Measurements from ENCODE around the gene GSDME. TPM values are rescaled to one million over a fixed set of nuclear protein-coding genes. Genes with fewer than 3 reads are reported as not detected.

GSDME gene
- total RNA-seq, 2 experiments from 2014 or later, result 5.4 to 5.9 TPM

GRCh38 chr7:24778543-24779282 is 21.4 kb upstream of the GSDME start:
- CTCF ChIA-PET, result interaction anchor here (0.8 kb wide), 1 partner anchor 34 kb away, joined by 3 read pairs; no protein-coding TSS in a partner anchor
- POLR2A ChIA-PET, result no interaction called here

- POLR2A ChIA-PET, result no interaction called here
- CTCF ChIA-PET, result no interaction called here
These were observed 20.5 kb upstream of the GSDME start for GRCh38 chr7:24777806-24778205.

- CTCF ChIA-PET, result no interaction called here
- POLR2A ChIA-PET, result interaction anchor here (0.6 kb wide), 1 partner anchor 11 kb away, joined by 7 read pairs; no protein-coding TSS in a partner anchor
These were observed 16.4 kb upstream of the GSDME start for GRCh38 chr7:24773646-24774045.

GRCh38 chr7:24769851-24770250 is 12.6 kb upstream of the GSDME start:
- POLR2A ChIA-PET, result no interaction called here
- CTCF ChIA-PET, result no interaction called here

GRCh38 chr7:24769014-24769830 is 12.0 kb upstream of the GSDME start:
- CTCF ChIA-PET, result interaction anchor here (0.9 kb wide), 1 partner anchor 11 kb away, joined by 3 read pairs; no protein-coding TSS in a partner anchor
- POLR2A ChIA-PET, result no interaction called here

GRCh38 chr7:24767878-24768569 is 10.8 kb upstream of the GSDME start:
- POLR2A ChIA-PET, result no interaction called here
- CTCF ChIA-PET, result interaction anchor here (0.8 kb wide), 1 partner anchor 21 kb away, joined by 3 read pairs; no protein-coding TSS in a partner anchor

GRCh38 chr7:24764972-24765744 is 7.9 kb upstream of the GSDME start:
- ChIA-PET POLR2A (no interaction called here), CTCF (no interaction called here)

- ChIA-PET CTCF (interaction anchor here (0.6 kb wide), 1 partner anchor 52 kb away, joined by 3 read pairs; no protein-coding TSS in a partner anchor), POLR2A (no interaction called here)
These were observed 6.7 kb upstream of the GSDME start for GRCh38 chr7:24764011-24764410.

GRCh38 chr7:24763303-24763901 is 6.1 kb upstream of the GSDME start:
- ChIA-PET POLR2A (no interaction called here), CTCF (no interaction called here)

- CTCF ChIA-PET, result no interaction called here
- POLR2A ChIA-PET, result interaction anchor here (0.7 kb wide), 1 partner anchor 11 kb away, joined by 7 read pairs; no protein-coding TSS in a partner anchor
These were observed 5.5 kb upstream of the GSDME start for GRCh38 chr7:24762771-24763170.

- ChIA-PET CTCF (no interaction called here), POLR2A (no interaction called here)
These were observed 3.7 kb upstream of the GSDME start for GRCh38 chr7:24760968-24761367.

- POLR2A ChIA-PET, result no interaction called here
These were observed 515 bp downstream of the GSDME start for GRCh38 chr7:24756545-24757352.

GRCh38 chr7:24755541-24756407 is 1.5 kb downstream of the GSDME start:
- POLR2A ChIA-PET, result no interaction called here

More at GRCh38 chr7:24756545-24757352, 515 bp downstream of the GSDME start:
- CTCF ChIA-PET, result no interaction called here

GRCh38 chr7:24754906-24755506 is 2.3 kb downstream of the GSDME start:
- CTCF ChIA-PET, result interaction anchor here (0.6 to 1.0 kb wide), 2 partner anchors 68 to 338 kb away, joined by 3 read pairs; no protein-coding TSS in a partner anchor
- POLR2A ChIA-PET, result no interaction called here

More at GRCh38 chr7:24755541-24756407, 1.5 kb downstream of the GSDME start:
- CTCF ChIA-PET, result interaction anchor here (1.0 kb wide), 1 partner anchor 337 kb away, joined by 3 read pairs; no protein-coding TSS in a partner anchor

- CTCF ChIA-PET, result no interaction called here
- POLR2A ChIA-PET, result no interaction called here
These were observed 5.0 kb downstream of the GSDME start for GRCh38 chr7:24752073-24752800.

- CTCF ChIA-PET, result no interaction called here
- POLR2A ChIA-PET, result no interaction called here
These were observed 5.8 kb downstream of the GSDME start for GRCh38 chr7:24751484-24751883.

All from activated CD8-positive, alpha-beta memory T cell treated with anti-CD3 and anti-CD28 coated beads for 36 hours (primary cell).